GM23338 (cell line): ENCODE measurements around the gene RBKS. TPM values are rescaled to one million over a fixed set of nuclear protein-coding genes. Genes with fewer than 3 reads are reported as not detected.

Source experiments
- ATAC-seq: fragments of 200-7000 bp; cut with Tn5 transposase; 3 replicates; pipeline ENCODE4 v1.9.1; 2020
- DNase-seq: peaks from one replicate; pipeline ENCODE4 v3.0.0-alpha.2; 2015; ENCODE audit warnings: low spot score
- H2AFZ ChIP-seq: fragments of 200-600 bp; sonication (generic); 2 replicates; pipeline ENCODE4 v1.8.0; 2016; ENCODE audit warnings: antibody characterized with exemption, mild to moderate bottlenecking, moderate library complexity
- H3F3A ChIP-seq: fragments of 200-600 bp; sonication (generic); replicated peaks from 2 replicates; pipeline ENCODE4 v1.8.0; 2017; ENCODE audit warnings: antibody characterized with exemption, mixed run types, low read depth
- H3K27ac ChIP-seq: fragments of 200-600 bp; sonication (generic); 2 replicates; pipeline ENCODE4 v1.6.1; 2016; ENCODE audit warnings: low read depth
- H3K27me3 ChIP-seq: fragments of 200-600 bp; sonication (generic); 2 replicates; pipeline ENCODE4 v1.8.0; 2016; ENCODE audit warnings: mild to moderate bottlenecking, mixed run types, moderate library complexity; ENCODE audit not compliant: insufficient read depth
- H3K36me3 ChIP-seq: fragments of 200-600 bp; sonication (generic); 2 replicates; pipeline ENCODE4 v1.8.0; 2016; ENCODE audit warnings: mild to moderate bottlenecking; ENCODE audit not compliant: insufficient read depth
- H3K4me1 ChIP-seq: fragments of 200-600 bp; sonication (generic); 2 replicates; pipeline ENCODE4 v1.8.0; 2016; ENCODE audit warnings: mild to moderate bottlenecking, moderate library complexity; ENCODE audit not compliant: insufficient read depth
- H3K4me2 ChIP-seq: fragments of 200-600 bp; sonication (generic); 2 replicates; pipeline ENCODE4 v1.7.1; 2017; ENCODE audit warnings: mixed run types
- H3K4me3 ChIP-seq: fragments of 200-600 bp; sonication (generic); 2 replicates; pipeline ENCODE4 v1.6.1; 2016; ENCODE audit warnings: mixed run types
- H3K79me2 ChIP-seq: fragments of 200-600 bp; sonication (generic); replicated peaks from 2 replicates; pipeline ENCODE4 v1.8.0; 2017; ENCODE audit warnings: mild to moderate bottlenecking; ENCODE audit not compliant: insufficient read depth
- H3K9me2 ChIP-seq: fragments of 200-600 bp; sonication (generic); 2 replicates; pipeline ENCODE4 v1.8.0; 2017; ENCODE audit not compliant: insufficient read depth
- H4K20me1 ChIP-seq: fragments of 200-600 bp; sonication (generic); replicated peaks from 2 replicates; pipeline ENCODE4 v1.8.0; 2017; ENCODE audit warnings: mild to moderate bottlenecking; ENCODE audit not compliant: insufficient read depth
- H3K27ac Mint-ChIP-seq: 2 replicates; pipeline ENCODE4 v1.8.0; 2020; ENCODE audit warnings: inconsistent platforms, mild to moderate bottlenecking, moderate library complexity, mixed read lengths
- H3K27me3 Mint-ChIP-seq: 3 replicates; pipeline ENCODE4 v1.8.0; 2022; ENCODE audit warnings: low read depth, mild to moderate bottlenecking, moderate library complexity, mixed read lengths, inconsistent platforms; ENCODE audit not compliant: insufficient read depth, poor library complexity
- H3K36me3 Mint-ChIP-seq: 3 replicates; pipeline ENCODE4 v1.8.0; 2021; ENCODE audit warnings: low read depth, mild to moderate bottlenecking, inconsistent platforms, moderate library complexity, mixed read lengths
- H3K4me1 Mint-ChIP-seq: 3 replicates; pipeline ENCODE4 v1.8.0; 2020; ENCODE audit warnings: mild to moderate bottlenecking, inconsistent platforms, mixed read lengths
- H3K4me3 Mint-ChIP-seq: 3 replicates; pipeline ENCODE4 v1.8.0; 2021; ENCODE audit warnings: moderate library complexity, mild to moderate bottlenecking, inconsistent platforms, mixed read lengths
- H3K9me3 Mint-ChIP-seq: 3 replicates; pipeline ENCODE4 v1.8.0; 2020; ENCODE audit warnings: moderate library complexity, mild to moderate bottlenecking, inconsistent platforms, mixed read lengths
- CREB1 ChIP-seq: fragments of 250-450 bp; sonication (Bioruptor Pico); IDR thresholded peaks from 2 replicates; pipeline ENCODE4 v1.5.0; 2020; ENCODE audit warnings: low read depth, mild to moderate bottlenecking, moderate library complexity
- CTCF ChIP-seq, 2 experiments: fragments of 200-600 bp in 1 of 2; sonication (generic) in 1 of 2; conservative IDR thresholded peaks; 2 replicates each; pipeline versions ENCODE4 v1.5.1 to v1.6.1; 2016 to 2017; ENCODE audit warnings: antibody characterized with exemption in 2 of 2, low read depth in 2 of 2, mild to moderate bottlenecking in 2 of 2, moderate library complexity in 1 of 2
- EZH2 ChIP-seq: fragments of 200-600 bp; sonication (generic); IDR thresholded peaks from one replicate; pipeline ENCODE4 v1.8.0; 2017; ENCODE audit warnings: antibody characterized with exemption, mild to moderate bottlenecking, low read depth; ENCODE audit not compliant: unreplicated experiment
- EZH2phosphoT487 ChIP-seq: fragments of 200-600 bp; sonication (generic); IDR thresholded peaks from one replicate; pipeline ENCODE4 v1.8.1; 2018; ENCODE audit warnings: antibody characterized with exemption; ENCODE audit not compliant: unreplicated experiment
- JUNB ChIP-seq: IDR thresholded peaks from one replicate; pipeline ENCODE4 v1.6.1; 2016; ENCODE audit warnings: antibody characterized with exemption; ENCODE audit not compliant: unreplicated experiment
- NANOG ChIP-seq: IDR thresholded peaks from 2 replicates; pipeline ENCODE4 v1.6.1; 2016; ENCODE audit warnings: antibody characterized with exemption, borderline replicate concordance
- POLR2AphosphoS5 ChIP-seq: IDR thresholded peaks from 2 replicates; pipeline ENCODE4 v1.6.1; 2016; ENCODE audit warnings: antibody characterized with exemption, low read depth
- ZNF114 ChIP-seq: fragments of 250-450 bp; sonication (Bioruptor Pico); IDR thresholded peaks from 2 replicates; pipeline ENCODE4 v1.5.0; 2020; ENCODE audit warnings: mild to moderate bottlenecking, moderate library complexity
- ZNF462 ChIP-seq: fragments of 250-450 bp; sonication (Bioruptor Pico); IDR thresholded peaks from 2 replicates; pipeline ENCODE4 v1.5.0; 2020; ENCODE audit warnings: mild to moderate bottlenecking, moderate library complexity
- polyA plus RNA-seq: library from polyadenylated mRNA; unstranded; fragments of >200 nt; fragmentation: Nextera tagmentation; extraction: Ambion mirVana; gene quantifications from 2 replicates; pipeline ENCODE4 v1.2.1, GENCODE V29; 2016
- total RNA-seq: library from RNA; depleted of rRNA; stranded (reverse); fragments of >200 nt; shearing (Covaris generic); gene quantifications from 2 replicates; pipeline ENCODE4 v1.2.3, GENCODE V29; 2014

RBKS gene
- total and polyA plus RNA-seq, 2 experiments from 2014 or later, result 1.3 to 1.5 TPM

- no peak for TF ChIP-seq ZNF462 (CRISPR knock-in tag)
- no peak for TF ChIP-seq EZH2
- TF ChIP-seq NANOG, result no peak
These were observed 1.5 kb upstream of the RBKS start (continued) for GRCh38 chr2:27891673-27892105.

GRCh38 chr2:27890924-27891672, 911 bp upstream of the RBKS start:
- no peak for TF ChIP-seq EZH2phosphoT487
- no peak for TF ChIP-seq JUNB
- TF ChIP-seq NANOG, result no peak
- TF ChIP-seq CREB1, result peak; percentile 99
- no peak for TF ChIP-seq CTCF (conservative IDR thresholded peaks at IDR 0.05; ENCODE audit: low read depth in 2 of 2)
- TF ChIP-seq POLR2AphosphoS5, result peak; percentile 12; the same call in 1 of the 2 replicates
- no peak for TF ChIP-seq EZH2
- TF ChIP-seq ZNF114 (CRISPR knock-in tag), result no peak
- Histone ChIP-seq H3K36me3 (no peaks in the 10 kb centered on the region), H3F3A (peaks cover 8% of the 10 kb centered on the region; the same call in 1 of the 2 replicates), H3K4me2 (peak overlapping the region; percentile 83), H3K27ac (peak overlapping the region; percentile 97), H3K27me3 (no peaks in the 10 kb centered on the region), H2AFZ (peak overlapping the region; percentile 99), H3K4me1 (peaks cover 5% of the 10 kb centered on the region; the same call in 1 of the 2 replicates), H4K20me1 (no peaks in the 10 kb centered on the region), H3K4me3 (peak overlapping the region; percentile 87), H3K79me2 (peaks cover 12% of the 10 kb centered on the region), H3K9me2 (no peaks in the 10 kb centered on the region)
- Mint-ChIP-seq H3K36me3 (peaks cover 2% of the 10 kb centered on the region; the same call in 1 of the 3 replicates), H3K27me3 (peaks cover 8% of the 10 kb centered on the region), H3K4me1 (peaks cover 3% of the 10 kb centered on the region; the same call in 1 of the 3 replicates), H3K4me3 (peak overlapping the region; percentile 100), H3K9me3 (no peaks in the 10 kb centered on the region), H3K27ac (peak overlapping the region; percentile 99)
- ATAC-seq (peak; percentile 34), DNase-seq (peak; percentile 79)
